Stimulated activated CD8-positive, alpha-beta memory T cell treated with anti-CD3 and anti-CD28 coated beads, Interleukin-15, amount 100 ng/mL, for 4 hours (primary cell): Measurements from ENCODE around the gene ARID3B.
"Not testable (repeated sequence)": the region's sequence is repeated elsewhere in the genome, so short reads cannot be mapped to it uniquely, and the experiment has no call there.

ENCODE experiments used
- DNase-seq, 2 donors: peaks; one replicate each; pipeline ENCODE4 v3.0.0-alpha.2; 2020; ENCODE audit warnings: low read depth in 2 of 2

Gene ARID3B

DNA sequence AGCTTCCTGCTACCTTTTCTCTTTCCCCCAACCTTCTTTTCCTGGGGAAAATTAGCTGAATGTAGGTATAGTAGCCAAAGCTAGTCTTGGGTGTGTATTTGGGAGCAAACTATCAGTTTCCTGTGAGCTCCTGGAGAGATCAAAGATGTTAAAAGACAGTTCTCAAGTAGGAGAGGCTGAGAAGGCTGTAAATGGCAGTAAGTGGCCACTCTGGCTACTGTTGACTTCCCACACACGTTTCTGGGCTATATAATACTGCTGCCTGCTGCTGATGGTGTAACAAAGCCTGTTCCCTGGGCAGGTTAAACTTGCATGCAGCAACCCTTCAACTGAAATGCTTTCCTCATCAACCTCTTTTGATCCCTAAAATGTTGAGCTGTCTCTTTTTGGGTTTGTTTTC lies 27.6 kb downstream of the ARID3B start:
- no peak for DNase-seq

DNA sequence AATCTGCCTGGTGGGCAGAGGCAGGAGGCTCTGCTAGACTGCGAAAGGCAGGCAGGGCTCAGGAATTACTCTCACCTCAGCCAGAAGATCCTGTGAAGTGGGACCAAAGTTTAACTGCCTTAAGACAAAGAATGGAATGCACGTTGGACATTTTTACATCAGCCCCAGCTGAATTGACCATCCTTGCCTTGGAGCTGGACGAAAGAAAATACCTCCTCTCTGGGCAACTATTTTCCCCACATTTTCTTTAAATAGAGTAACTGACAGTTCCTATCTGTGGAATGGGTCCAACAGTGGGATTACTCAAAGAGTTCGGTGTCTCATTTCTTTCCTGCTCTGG lies 28.7 kb downstream of the ARID3B start:
- no peak for DNase-seq

DNA sequence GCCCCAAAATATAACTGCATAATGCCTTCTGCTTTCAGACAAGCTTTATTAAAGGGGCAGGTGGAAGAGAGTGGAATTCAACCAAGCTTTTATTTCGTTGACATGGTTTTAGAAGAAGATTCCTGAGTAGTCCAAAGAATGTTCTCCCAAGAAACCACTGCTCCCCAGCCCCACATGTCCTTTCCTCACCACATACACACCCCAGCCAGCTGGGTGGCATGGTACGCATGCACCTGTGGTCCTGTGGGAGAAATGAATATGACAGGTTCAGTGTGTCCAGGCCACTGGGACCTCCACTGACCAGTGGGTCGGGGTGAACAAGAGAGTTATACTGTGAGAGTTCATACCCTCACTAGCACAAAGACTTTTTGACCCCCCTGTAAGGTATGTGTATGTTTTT lies 30.2 kb downstream of the ARID3B start:
- DNase-seq, result no peak

DNA sequence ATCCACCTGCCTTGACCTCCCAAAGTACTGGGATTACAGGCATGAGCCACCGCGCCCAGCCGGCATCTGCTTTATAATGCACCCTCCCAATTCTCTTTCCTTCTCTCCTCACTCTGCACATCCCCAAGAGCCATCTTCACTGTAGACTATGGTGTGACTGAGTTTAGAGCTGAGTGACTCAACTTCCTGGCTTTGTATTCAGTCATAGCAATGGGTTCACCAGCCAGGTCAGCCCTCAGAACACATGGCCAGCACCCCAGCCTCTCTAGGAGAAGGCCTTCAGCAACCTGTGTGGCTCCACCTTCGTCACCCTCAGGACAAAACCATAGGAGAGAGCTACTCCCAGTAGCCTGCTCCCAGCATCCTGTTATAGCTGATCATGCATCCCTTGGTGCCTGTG lies 33.0 kb downstream of the ARID3B start:
- no peak for DNase-seq

DNA sequence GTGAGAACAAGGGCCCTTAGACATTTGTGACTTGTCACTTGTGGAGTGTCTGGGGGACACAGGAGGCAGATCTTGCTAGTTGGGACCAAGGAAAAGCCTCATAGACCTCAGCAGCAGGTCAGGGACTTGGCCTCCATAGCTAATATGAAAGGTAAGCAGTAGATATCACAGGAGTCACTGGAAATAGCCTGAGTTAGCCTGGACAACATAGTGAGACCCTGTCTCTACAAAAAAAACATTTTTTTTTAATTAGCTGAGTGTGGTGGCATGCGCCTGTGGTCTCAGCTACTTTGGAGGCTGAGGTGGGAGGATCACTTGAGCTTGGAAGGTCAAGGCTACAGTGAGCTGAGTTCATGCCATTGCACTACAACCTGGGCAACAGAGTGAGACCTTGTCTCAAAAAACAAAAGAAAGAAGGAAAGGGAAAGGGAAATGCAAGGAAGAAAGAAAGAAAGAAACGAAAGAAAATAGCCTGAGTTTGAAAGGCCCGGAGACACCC lies 37.5 kb downstream of the ARID3B start:
- no peak for DNase-seq

DNA sequence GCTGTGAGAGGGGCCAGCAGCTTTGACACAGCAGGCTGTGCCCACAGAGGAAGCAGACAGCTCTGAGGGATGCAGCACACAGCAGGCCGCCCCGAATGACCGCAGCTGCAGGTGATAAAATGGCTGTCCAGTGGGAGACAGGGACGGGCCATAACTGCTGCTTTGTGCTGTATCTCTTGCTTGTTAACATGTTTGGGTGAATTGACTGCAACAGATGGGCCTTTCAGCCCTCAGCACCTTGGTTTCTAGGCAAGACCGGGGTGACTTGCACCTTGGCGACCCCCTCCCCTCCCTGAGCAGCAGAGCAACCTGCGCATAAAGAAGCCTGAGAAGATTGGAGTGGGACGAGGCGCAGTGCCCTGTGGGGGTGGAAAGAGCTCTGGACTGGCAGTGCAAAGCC lies 38.0 kb downstream of the ARID3B start:
- no peak for DNase-seq

DNA sequence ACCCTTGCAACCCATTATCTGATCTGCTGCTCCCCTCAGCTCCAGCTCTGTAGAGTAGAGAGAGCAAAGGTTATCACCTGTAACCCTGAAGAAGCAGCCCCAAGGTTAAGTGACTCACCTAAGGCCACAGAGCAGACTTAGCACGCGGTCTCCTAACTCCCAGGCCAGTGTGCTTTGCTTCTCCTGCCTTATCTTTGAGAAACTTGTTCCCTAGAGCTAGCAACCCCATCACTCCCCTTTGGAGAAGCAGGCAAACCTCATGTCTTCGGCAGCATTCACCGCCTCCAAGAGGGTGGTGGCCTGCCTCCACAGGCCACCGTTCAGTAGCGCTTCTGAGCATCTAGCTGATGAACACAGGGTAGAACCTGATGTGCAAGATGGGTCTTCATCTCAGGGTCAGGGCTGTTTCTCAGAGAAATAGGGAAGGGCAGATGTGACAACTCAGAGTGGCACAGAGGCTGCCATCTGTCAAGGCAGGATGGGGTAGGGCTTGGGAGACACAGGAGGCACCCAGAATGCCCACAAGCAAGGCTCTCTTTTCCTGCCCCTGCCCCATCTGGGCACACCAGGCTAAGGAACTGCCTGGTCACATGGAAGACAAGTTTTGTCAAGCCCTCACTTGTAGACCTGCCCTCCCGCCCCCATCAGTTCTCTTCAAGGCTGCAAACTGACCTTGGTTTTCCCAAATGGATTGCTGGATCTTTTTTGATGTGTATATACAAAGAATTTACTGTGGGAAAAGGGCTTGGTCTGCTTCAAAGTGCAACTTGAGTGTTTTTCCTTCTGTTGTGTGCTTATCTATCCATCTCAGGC lies 39.7 kb downstream of the ARID3B start:
- DNase-seq, result no peak

- DNase-seq, result no peak
Measured at GRCh38 chr15:74584204-74584603, 43.2 kb downstream of the ARID3B start.

DNA sequence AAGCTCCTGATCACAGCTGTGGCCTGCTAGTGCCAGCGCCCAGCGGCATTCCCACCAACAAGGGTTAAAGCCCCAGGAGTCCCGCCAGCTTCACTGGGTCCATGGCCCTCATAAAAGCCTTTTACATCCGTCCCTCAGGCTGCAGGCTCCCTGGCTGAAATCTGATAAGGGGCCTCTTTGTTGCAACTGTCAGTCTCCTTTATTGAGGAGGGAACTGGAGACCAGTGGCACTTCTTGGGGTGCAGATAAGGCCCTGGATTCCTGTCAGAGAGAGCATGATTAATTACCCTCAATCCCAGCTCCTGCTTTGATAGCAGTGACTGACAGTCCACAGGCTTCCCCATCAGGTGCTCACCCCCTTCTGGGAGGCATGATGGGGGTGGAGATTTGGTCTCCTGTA lies 43.8 kb downstream of the ARID3B start:
- DNase-seq, result no peak

DNA sequence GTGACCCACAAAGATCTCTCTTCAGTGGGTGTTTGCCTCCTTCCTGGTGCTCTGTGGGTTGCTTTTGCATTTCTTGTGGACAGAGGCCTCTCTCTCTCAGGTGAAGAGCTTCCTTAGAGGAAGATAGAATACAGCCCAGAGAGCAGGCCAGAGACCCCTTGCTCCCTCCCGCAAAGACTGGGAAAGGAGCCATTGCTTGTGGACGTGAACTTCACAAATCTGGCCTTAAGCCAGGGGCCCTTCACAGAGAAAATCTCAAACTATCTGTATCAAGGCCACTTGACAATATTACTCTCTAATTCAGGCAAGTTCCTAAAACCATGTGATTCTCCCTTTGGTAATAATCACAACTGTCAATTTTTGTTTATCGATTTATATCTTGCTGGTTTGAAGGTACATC lies 44.2 kb downstream of the ARID3B start:
- no peak for DNase-seq

DNA sequence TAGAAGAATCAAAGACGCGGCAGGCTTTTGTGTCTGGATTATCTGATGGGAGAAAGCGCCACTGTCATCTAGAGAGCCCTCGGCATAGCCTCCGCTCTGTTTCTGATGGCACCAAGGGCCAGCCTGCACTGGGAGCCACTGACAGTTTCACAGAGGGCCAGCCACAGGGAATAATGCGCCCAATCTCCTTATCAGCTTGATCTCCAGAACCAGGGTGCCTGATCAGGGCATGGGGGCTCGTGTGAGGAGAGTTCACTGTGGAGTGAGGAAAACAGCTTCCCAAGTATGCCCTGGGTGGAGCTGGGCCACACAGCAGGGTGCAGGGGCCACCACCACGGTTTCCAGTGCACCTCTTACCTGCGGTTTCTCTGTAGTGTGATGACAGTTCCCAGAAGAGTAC lies 44.8 kb downstream of the ARID3B start:
- no peak for DNase-seq

- DNase-seq, result no peak
Measured at GRCh38 chr15:74589826-74590225, 48.8 kb downstream of the ARID3B start.

- no peak for DNase-seq
Measured at GRCh38 chr15:74592222-74592621, 51.2 kb downstream of the ARID3B start.

GRCh38 chr15:74593122-74593521 lies 52.1 kb downstream of the ARID3B start:
- DNase-seq, result no peak

DNA sequence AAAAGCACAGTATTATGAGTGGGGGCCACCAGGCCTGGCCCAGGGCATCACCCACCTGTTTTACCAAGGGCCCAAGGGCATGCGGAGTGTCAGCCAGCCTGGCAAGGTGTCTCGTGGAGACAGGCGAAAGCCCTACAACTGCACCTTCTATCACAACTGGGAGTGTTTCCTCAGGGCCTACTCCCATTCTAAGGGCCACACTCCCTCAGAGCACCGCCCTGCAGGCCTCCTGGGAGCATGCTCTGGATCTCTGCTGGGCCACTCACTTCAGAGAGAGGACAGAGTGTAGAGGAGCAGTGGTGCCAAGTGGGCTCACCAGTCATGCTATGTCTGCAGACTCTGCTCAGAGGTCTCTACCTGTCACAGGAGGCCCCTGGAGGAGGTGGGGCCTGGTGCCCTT lies 53.4 kb downstream of the ARID3B start:
- no peak for DNase-seq

DNA sequence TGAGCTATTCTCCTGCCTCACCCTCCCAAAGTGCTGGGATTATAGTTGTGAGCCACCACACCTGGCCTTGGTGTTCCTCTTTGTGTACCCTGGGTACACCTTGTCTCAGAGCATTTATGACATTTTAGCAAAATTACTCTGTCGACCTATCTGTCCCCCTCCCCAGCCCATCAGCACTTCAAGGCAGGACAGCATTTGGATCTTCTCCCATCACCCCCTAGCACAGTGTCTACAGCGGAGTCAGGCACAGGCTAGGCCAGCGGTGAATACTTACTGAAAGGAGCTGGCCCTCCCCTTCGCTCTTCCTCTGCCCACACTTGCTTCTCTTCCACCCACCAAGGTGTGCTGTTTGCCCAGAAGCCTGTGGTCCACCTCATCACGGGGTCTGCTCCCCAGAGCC lies 54.3 kb downstream of the ARID3B start:
- DNase-seq, result no peak

GRCh38 chr15:74596736-74597135 lies 55.7 kb downstream of the ARID3B start:
- not testable (repeated sequence) for DNase-seq

- not testable (repeated sequence) for DNase-seq
Measured at GRCh38 chr15:74597146-74597705, 56.2 kb downstream of the ARID3B start.

GRCh38 chr15:74598126-74598842 lies 57.3 kb downstream of the ARID3B start:
- DNase-seq, result peak; percentile 64 to 69

- no peak for DNase-seq
Measured at GRCh38 chr15:74599156-74599555, 58.1 kb downstream of the ARID3B start.

GRCh38 chr15:74603026-74603788 lies 62.2 kb downstream of the ARID3B start:
- DNase-seq, result no peak
